Neural progenitor cell (in vitro differentiated cells): ENCODE measurements around the gene RNF150. TPM values are rescaled to one million over a fixed set of nuclear protein-coding genes. Genes with fewer than 3 reads are reported as not detected.
A peak's percentile ranks its signal among the peaks of the same experiment; 100 is the strongest.

Experiments used
- DNase-seq: peaks from one replicate; pipeline ENCODE4 v3.0.0-alpha.2; 2016; ENCODE audit warnings: low spot score
- H2AFZ ChIP-seq: fragments of 200-600 bp; sonication (generic); replicated peaks from 2 replicates; pipeline ENCODE4 v1.6.1; 2016; ENCODE audit warnings: antibody characterized with exemption
- H3F3A ChIP-seq: fragments of 200-600 bp; sonication (generic); 2 replicates; pipeline ENCODE4 v1.6.1; 2016; ENCODE audit warnings: antibody characterized with exemption, low read depth
- H3K27ac ChIP-seq: fragments of 200-600 bp; sonication (generic); 2 replicates; pipeline ENCODE4 v1.5.1; 2016; ENCODE audit warnings: mild to moderate bottlenecking
- H3K27me3 ChIP-seq: fragments of 200-600 bp; sonication (generic); 2 replicates; pipeline ENCODE4 v1.6.1; 2016; ENCODE audit warnings: mild to moderate bottlenecking, moderate library complexity
- H3K36me3 ChIP-seq: fragments of 200-600 bp; sonication (generic); 2 replicates; pipeline ENCODE4 v1.5.1; 2016
- H3K4me1 ChIP-seq: fragments of 200-600 bp; sonication (generic); 2 replicates; pipeline ENCODE4 v1.6.1; 2016; ENCODE audit warnings: mixed run types
- H3K4me2 ChIP-seq: fragments of 200-600 bp; sonication (generic); 2 replicates; pipeline ENCODE4 v1.6.1; 2016
- H3K4me3 ChIP-seq: fragments of 200-600 bp; sonication (generic); 2 replicates; pipeline ENCODE4 v1.5.1; 2016
- H3K79me2 ChIP-seq: fragments of 200-600 bp; sonication (generic); 2 replicates; pipeline ENCODE4 v1.6.1; 2016; ENCODE audit warnings: low read depth
- H3K9ac ChIP-seq: fragments of 200-600 bp; sonication (generic); 2 replicates; pipeline ENCODE4 v1.6.1; 2016
- H3K9me3 ChIP-seq: fragments of 200-600 bp; sonication (generic); 2 replicates; pipeline ENCODE4 v1.5.1; 2016; ENCODE audit warnings: low read depth
- H4K20me1 ChIP-seq: fragments of 200-600 bp; sonication (generic); 2 replicates; pipeline ENCODE4 v1.6.1; 2016; ENCODE audit warnings: low read depth
- H3K27ac Mint-ChIP-seq: 3 replicates; pipeline ENCODE4 v1.8.0; 2021; ENCODE audit warnings: mixed read lengths
- H3K27me3 Mint-ChIP-seq: 2 replicates; pipeline ENCODE4 v1.8.0; 2022; ENCODE audit warnings: low read depth, mild to moderate bottlenecking, inconsistent platforms, moderate library complexity, mixed read lengths; ENCODE audit not compliant: insufficient read depth
- H3K36me3 Mint-ChIP-seq: 3 replicates; pipeline ENCODE4 v1.8.0; 2021; ENCODE audit warnings: mixed read lengths
- H3K4me1 Mint-ChIP-seq: 3 replicates; pipeline ENCODE4 v1.8.0; 2021; ENCODE audit warnings: mixed read lengths
- H3K4me3 Mint-ChIP-seq: 3 replicates; pipeline ENCODE4 v1.8.0; 2021; ENCODE audit warnings: mild to moderate bottlenecking, moderate library complexity, mixed read lengths
- H3K9me3 Mint-ChIP-seq: 3 replicates; pipeline ENCODE4 v1.8.0; 2020; ENCODE audit warnings: mixed read lengths
- CTCF ChIP-seq: fragments of 200-600 bp; sonication (generic); IDR thresholded peaks from 2 replicates; pipeline ENCODE4 v1.5.1; 2017; ENCODE audit warnings: antibody characterized with exemption, mild to moderate bottlenecking
- EZH2 ChIP-seq: fragments of 200-600 bp; sonication (generic); IDR thresholded peaks from 2 replicates; pipeline ENCODE4 v1.6.1; 2017; ENCODE audit warnings: antibody characterized with exemption, mild to moderate bottlenecking, moderate library complexity
- EZH2phosphoT487 ChIP-seq: fragments of 200-600 bp; sonication (generic); IDR thresholded peaks from 2 replicates; pipeline ENCODE4 v1.6.1; 2017; ENCODE audit warnings: antibody characterized with exemption
- total RNA-seq: library from RNA; depleted of rRNA; stranded (reverse); fragments of >200 nt; gene quantifications from 2 replicates; pipeline ENCODE4 v1.2.3, GENCODE V29; 2015; ENCODE audit warnings: low replicate concordance

The RNF150 gene
- total RNA-seq, 1 donor from 2014 or later: 1.4 TPM

GRCh38 chr4:141140391-141141200 is 7.3 kb upstream of the RNF150 start:
- H3F3A ChIP-seq: no peaks in the 10 kb centered on the region
- no peaks in the 10 kb centered on the region for H3K36me3 ChIP-seq
- no peak overlapping the region for H3K4me3 ChIP-seq
- H3K79me2 ChIP-seq: no peaks in the 10 kb centered on the region
- Mint-ChIP-seq H3K27me3 (peaks cover 6% of the 10 kb centered on the region), H3K4me3 (no peak overlapping the region), H3K36me3 (no peaks in the 10 kb centered on the region), H3K27ac (no peak overlapping the region), H3K9me3 (no peaks in the 10 kb centered on the region), H3K4me1 (peaks cover 11% of the 10 kb centered on the region)
- no peaks in the 10 kb centered on the region for H4K20me1 ChIP-seq
- H2AFZ ChIP-seq: no peak overlapping the region
- TF ChIP-seq EZH2phosphoT487 (no peak), CTCF (no peak), EZH2 (no peak)
- no peak overlapping the region for H3K9ac ChIP-seq
- no peak overlapping the region for H3K27ac ChIP-seq
- H3K4me2 ChIP-seq: no peak overlapping the region
- H3K9me3 ChIP-seq: no peaks in the 10 kb centered on the region
- H3K27me3 ChIP-seq: peaks cover 24% of the 10 kb centered on the region
- DNase-seq: no peak
- no peaks in the 10 kb centered on the region for H3K4me1 ChIP-seq

- Mint-ChIP-seq H3K27ac (no peak overlapping the region), H3K36me3 (no peaks in the 10 kb centered on the region), H3K9me3 (no peaks in the 10 kb centered on the region), H3K4me1 (peaks cover 24% of the 10 kb centered on the region), H3K4me3 (peak overlapping the region; percentile 98), H3K27me3 (peaks cover 18% of the 10 kb centered on the region)
- Histone ChIP-seq H3K9me3 (no peaks in the 10 kb centered on the region), H2AFZ (no peak overlapping the region), H3K27ac (no peak overlapping the region), H3K36me3 (no peaks in the 10 kb centered on the region), H3K79me2 (no peaks in the 10 kb centered on the region), H3F3A (no peaks in the 10 kb centered on the region), H3K9ac (no peak overlapping the region), H3K4me3 (no peak overlapping the region), H3K4me2 (no peak overlapping the region), H3K27me3 (peaks cover 84% of the 10 kb centered on the region), H4K20me1 (peaks cover 13% of the 10 kb centered on the region), H3K4me1 (no peaks in the 10 kb centered on the region)
- DNase-seq: no peak
- TF ChIP-seq EZH2phosphoT487: no peak
- TF ChIP-seq CTCF: no peak
- TF ChIP-seq EZH2: no peak
Measured at GRCh38 chr4:141133999-141134995, 1.0 kb upstream of the RNF150 start.

- no peak overlapping the region for H3K27ac ChIP-seq
- DNase-seq: peak; percentile 75
- no peaks in the 10 kb centered on the region for H3K9me3 Mint-ChIP-seq
Measured at GRCh38 chr4:141132709-141133145, 542 bp downstream of the RNF150 start.

More at GRCh38 chr4:141132709-141133145, 542 bp downstream of the RNF150 start:
- Mint-ChIP-seq H3K4me1 (peaks cover 24% of the 10 kb centered on the region), H3K27me3 (peaks cover 20% of the 10 kb centered on the region), H3K4me3 (peak overlapping the region; percentile 98), H3K36me3 (peaks cover 1% of the 10 kb centered on the region), H3K27ac (no peak overlapping the region)
- H3F3A ChIP-seq: no peaks in the 10 kb centered on the region
- peaks cover 86% of the 10 kb centered on the region for H3K27me3 ChIP-seq
- TF ChIP-seq EZH2 (peak; percentile 52), CTCF (no peak), EZH2phosphoT487 (no peak)
- peaks cover 13% of the 10 kb centered on the region for H4K20me1 ChIP-seq
- no peaks in the 10 kb centered on the region for H3K9me3 ChIP-seq
- peak overlapping the region; percentile 82 for H3K4me3 ChIP-seq
- H2AFZ ChIP-seq: peak overlapping the region; percentile 98
- no peaks in the 10 kb centered on the region for H3K79me2 ChIP-seq
- H3K4me1 ChIP-seq: no peaks in the 10 kb centered on the region
- no peaks in the 10 kb centered on the region for H3K36me3 ChIP-seq
- H3K9ac ChIP-seq: peak overlapping the region; percentile 92
- peak overlapping the region; percentile 94 for H3K4me2 ChIP-seq
